ENCODE measurements around the gene PER1. TPM values are rescaled to one million over a fixed set of nuclear protein-coding genes. Genes with fewer than 3 reads are reported as not detected.
A peak's percentile ranks its signal among the peaks of the same experiment; 100 is the strongest.

PER1 gene
- total RNA-seq, 1 donor from 2014 or later = 13.1 TPM

DNA sequence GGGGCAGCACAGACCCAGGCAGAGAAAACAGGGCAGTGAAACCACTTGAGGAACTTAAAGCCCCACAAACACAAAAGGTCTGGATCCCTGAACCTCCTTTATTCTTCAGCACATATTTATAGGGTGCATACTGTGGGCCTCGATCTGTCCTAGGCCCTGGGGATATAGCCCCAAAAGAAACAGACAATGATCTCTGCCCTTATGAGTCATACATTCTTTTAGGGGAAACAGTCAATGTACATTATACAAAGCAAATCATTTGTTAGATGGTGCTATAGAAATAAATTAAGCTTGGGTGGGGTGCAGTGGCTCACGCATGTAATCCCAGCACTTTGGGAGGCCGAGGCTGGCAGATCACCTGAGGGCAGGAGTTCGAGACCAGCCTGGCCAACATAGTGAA, 18.3 kb downstream of the PER1 start:
- no peak for DNase-seq (ENCODE audit: low read depth)
- TF ChIP-seq, protein P1, sequence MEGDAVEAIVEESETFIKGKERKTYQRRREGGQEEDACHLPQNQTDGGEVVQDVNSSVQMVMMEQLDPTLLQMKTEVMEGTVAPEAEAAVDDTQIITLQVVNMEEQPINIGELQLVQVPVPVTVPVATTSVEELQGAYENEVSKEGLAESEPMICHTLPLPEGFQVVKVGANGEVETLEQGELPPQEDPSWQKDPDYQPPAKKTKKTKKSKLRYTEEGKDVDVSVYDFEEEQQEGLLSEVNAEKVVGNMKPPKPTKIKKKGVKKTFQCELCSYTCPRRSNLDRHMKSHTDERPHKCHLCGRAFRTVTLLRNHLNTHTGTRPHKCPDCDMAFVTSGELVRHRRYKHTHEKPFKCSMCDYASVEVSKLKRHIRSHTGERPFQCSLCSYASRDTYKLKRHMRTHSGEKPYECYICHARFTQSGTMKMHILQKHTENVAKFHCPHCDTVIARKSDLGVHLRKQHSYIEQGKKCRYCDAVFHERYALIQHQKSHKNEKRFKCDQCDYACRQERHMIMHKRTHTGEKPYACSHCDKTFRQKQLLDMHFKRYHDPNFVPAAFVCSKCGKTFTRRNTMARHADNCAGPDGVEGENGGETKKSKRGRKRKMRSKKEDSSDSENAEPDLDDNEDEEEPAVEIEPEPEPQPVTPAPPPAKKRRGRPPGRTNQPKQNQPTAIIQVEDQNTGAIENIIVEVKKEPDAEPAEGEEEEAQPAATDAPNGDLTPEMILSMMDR (conservative IDR thresholded peaks at IDR 0.05; ENCODE audit: low read depth, low read length) = no peak
- no peak overlapping the region for H3K4me3 ChIP-seq (ENCODE audit: low read depth, low read length)

DNA sequence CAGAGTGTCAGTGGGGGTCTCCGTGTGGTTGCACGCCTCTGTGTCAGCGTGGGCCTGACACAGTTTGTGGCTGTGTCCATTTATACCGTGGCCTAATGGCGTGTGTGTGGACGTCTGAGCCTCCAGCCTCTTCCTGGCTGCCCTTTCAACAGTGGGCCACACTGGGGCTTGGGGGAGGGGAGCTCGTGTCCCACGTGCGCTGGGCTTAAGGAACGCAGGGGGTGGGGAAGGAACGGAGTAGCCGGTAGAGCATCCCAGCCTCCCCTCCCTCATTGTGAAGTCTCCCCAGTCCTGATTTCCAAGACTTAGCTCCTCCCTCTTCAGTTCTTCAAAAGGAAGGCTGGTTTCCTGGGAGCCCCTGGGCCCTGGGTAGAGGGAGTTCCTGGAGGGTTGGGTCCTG, 18.8 kb downstream of the PER1 start:
- no peak overlapping the region for H3K4me3 ChIP-seq (ENCODE audit: low read depth, low read length)
- TF ChIP-seq, protein P1 (conservative IDR thresholded peaks at IDR 0.05; ENCODE audit: low read depth, low read length) = no peak
- no peak for DNase-seq (ENCODE audit: low read depth)

DNA sequence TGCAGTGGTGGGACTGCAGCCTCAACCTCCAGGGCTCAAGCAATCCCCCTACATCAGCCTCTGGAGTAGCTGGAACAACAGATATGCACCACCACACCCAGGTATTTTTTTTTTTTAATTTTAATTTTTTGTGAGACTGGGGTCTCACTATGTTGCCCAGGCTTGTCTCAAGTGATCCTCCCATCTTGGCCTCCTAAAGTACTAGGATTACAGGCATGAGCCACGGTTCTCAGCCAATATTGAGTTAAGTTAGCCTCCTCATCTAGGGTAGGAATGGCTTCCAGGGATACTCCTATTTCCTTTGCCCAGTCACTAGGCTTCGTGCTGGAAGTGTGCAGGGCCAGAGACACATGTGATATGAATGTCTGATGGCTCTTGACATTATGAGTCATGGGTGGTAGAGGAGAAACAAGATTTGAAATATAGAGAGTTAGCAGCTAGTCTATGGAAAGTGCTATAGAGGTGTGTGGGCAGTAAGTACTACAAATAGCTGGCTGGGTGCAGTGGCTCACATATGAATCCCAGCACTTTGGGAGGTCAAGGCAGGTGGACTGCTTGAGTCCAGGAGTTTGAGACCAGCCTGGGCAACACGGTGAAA, 20.3 kb downstream of the PER1 start:
- no peak overlapping the region for H3K4me3 ChIP-seq (ENCODE audit: low read depth, low read length)
- TF ChIP-seq, protein P1 (conservative IDR thresholded peaks at IDR 0.05; ENCODE audit: low read depth, low read length) = no peak
- no peak for DNase-seq (ENCODE audit: low read depth)

DNA sequence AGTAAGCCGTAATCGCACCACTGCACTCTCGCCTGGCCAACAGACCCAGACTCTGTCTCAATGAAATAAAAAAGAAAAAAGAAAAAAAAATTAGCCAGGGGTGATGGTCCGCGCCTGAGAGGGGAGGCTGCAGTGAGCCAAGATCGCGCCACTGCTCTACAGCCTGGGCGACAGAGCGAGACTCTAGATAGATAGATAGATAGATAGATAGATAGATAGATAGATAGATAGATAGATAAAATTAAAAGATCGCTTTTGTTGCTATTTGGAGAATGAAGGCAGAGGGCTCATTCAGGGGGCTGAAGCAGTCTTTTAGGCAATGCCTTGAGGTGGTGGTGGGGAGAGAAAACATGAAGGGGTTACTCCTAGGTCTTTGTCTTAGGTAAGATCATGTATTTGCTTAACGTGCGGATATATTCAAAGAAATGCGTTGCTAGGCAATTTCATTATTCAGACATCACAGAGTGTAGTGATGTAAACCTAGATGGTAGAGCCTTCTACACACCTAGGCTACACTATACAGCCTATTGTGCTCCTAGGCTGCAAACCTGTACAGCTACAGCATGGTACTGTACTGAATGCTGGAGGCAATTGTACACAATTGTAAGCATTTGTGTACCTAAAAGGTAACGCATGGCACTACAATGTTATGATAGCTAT, 23.9 kb downstream of the PER1 start:
- no peak for DNase-seq (ENCODE audit: low read depth)
- TF ChIP-seq, protein P1 (conservative IDR thresholded peaks at IDR 0.05; ENCODE audit: low read depth, low read length) = no peak
- H3K4me3 ChIP-seq (ENCODE audit: low read depth, low read length) = no peak overlapping the region

DNA sequence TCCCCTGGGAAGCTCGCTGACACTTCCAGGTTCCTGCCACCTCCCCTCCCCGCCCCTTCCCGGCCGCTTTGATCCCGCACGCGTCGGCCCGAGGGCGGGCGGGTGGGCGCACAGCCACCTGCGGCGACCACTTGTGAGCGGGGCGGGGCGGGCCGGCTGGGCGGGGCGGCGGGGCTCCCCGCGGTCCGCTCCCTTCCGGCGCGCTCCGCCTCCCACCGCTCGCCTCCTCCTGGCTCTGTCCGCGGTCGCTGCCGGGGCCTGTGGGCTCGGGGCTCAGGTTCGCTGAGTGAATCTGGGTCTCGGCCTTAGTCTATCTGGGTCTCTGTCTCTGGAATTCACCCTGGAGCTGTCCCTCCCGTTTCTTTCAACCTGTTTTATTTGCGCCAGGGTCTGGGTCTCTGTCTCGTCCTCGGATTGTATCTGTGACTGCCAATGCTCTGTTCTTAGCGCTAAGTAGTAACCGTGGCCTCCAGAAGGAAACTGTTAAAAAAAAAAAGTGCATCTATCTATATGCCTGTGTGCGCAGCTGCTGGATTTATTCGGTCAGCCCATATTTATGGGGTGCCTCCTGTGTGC, 25.6 kb downstream of the PER1 start:
- TF ChIP-seq, protein P1 (conservative IDR thresholded peaks at IDR 0.05; ENCODE audit: low read depth, low read length) = no peak
- H3K4me3 ChIP-seq (ENCODE audit: low read depth, low read length) = peak overlapping the region; percentile 72
- DNase-seq (ENCODE audit: low read depth) = no peak

DNA sequence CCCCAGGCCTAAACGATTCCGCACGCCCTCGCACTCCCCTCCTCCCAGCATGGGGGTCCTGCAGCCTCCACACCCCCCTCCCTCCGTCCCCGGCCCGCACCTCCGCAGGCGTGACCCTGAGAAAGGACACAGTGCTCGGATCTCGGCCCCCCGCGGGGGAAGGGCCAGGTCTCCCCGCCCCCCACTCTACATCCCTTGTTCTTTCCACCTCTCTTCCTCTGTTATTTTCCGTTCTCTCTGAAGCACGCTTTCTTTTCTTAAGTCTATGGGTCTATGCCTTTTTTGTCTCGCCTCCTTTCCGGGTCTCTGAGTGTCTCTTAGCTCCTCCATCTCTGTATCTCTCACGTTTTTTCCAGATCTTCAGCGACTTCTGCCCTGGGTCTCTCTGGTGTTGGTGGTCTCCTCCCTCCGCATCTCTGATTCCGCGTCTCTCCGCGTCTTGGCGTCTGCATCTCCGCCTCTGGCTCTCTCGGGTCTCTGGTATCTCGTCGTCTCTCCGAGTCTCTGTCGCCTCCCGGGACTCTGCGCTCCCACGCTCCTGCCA, 26.2 kb downstream of the PER1 start:
- TF ChIP-seq, protein P1 (conservative IDR thresholded peaks at IDR 0.05; ENCODE audit: low read depth, low read length) = no peak
- DNase-seq (ENCODE audit: low read depth) = no peak
- peak overlapping the region; percentile 72 for H3K4me3 ChIP-seq (ENCODE audit: low read depth, low read length)

Measured in epithelial cell of proximal tubule (primary cell).